GM21367 (cell line): ENCODE data around the gene BRD8.

Experiments used
- ATAC-seq: cut with Tn5 transposase; IDR thresholded peaks from one replicate; pipeline ENCODE4 v1.9.1; 2021; ENCODE audit not compliant: unreplicated experiment

The BRD8 gene

DNA sequence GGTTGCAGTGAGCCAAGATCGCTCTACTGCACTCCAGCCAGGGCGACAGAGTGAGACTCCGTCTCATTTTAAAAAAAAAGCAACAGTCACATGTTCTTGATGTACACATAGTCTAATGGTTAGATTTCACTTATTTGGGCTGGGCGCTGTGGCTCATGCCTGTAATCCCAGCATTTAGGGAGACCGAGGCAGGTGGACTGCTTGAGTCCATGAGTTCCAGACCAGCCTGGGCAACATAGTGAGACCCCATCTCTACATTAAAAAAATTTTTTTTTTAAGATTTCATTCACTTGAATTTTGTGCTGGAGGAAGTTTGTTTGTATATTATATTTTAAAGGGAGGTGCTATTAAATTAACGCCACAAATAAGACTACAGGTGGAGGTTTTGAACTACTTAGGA is 72.7 kb downstream of the BRD8 start:
- ATAC-seq = no peak

DNA sequence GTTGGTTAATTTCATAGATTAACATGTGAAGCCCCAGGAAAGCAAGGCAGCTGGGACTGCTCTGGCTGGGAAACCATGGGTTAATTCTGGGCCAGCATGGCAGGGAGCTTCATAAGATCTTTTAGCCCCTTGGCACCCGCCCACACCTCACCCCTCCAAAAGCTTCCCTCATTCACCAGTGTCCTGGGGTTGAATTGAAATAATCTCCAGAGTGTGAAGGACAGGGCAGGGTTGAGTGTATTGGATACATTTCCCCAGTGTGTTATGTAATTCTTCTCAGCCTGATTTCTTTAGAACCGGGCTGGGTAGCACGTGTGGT is 75.2 kb downstream of the BRD8 start:
- no peak for ATAC-seq

DNA sequence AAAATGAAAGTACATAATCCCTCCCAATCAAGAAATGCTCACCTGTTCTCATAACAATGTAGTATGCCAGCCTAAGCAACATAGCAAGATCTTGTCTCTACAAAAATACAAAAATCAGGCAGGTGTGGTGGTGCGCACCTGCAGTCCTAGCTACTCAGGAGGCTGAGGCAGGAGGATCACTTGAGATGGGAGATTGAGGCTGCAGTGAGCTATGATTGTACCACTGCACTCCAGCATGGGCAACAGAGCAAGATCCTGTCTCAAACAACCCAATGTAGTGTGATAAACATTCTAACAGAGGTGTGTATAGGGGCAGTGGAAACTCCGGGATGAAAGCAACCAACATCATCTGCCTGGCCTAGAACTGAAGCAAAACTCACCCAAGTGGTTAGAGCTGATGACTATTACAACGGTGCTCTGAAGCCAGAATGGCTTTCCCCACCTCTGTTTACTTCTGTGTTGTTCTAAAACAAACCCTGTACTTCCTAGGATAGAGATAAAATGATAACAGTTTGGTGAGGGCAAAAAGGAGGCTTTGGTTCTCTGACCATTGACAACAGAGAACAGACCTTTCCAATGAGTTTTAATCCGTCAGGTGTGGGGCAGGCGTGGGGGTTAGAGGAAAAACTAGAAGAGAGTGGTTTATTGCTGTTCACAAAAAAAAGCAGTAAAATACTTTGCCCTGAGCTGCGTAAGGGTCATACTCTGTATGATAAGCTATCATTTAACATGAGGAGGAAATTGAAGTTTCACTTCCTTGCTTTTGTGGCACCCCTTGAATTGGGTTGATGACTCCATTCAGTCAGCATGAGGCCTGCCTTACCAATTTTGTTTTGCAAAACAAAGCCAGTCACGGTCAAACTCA is 75.7 kb downstream of the BRD8 start:
- no peak for ATAC-seq

DNA sequence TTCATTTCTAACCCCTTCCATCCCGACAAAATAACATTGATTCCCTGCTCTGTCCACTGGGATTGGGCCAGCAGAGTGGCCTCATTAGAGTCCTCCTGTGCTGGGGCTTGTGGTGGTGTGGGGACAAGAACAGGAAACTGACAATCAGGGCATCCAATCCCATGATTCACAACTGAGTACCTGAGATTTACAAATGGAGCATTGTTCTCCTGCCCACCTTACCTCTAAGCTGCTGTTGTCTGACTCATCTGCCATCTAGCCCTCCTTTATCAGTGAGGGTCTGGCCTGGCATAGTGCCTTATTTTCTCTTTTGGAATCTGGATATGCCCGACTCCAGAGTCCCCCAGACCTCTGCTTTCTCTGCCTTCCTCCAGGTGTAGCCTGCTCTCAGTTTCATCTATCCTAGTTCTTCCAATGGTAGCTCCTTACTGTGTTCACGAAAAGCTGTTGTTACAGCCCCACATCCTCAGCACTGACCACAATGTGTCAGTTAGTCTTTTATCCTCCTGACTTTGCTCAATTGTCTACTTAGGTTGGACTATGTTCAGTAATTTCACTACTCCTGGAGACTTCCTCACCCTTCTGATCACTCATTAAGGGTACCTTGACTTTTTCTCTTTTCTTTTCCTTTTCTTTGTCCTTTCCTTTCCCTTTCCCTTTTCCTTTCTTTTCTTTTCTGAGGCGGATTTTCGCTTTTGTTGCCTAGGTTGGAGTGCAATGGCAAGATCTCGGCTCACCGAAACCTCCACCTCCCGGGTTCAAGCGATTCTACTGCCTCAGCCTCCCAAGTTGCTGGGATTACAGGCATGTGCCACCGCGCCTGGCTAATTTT is 81.2 kb downstream of the BRD8 start:
- no peak for ATAC-seq

DNA sequence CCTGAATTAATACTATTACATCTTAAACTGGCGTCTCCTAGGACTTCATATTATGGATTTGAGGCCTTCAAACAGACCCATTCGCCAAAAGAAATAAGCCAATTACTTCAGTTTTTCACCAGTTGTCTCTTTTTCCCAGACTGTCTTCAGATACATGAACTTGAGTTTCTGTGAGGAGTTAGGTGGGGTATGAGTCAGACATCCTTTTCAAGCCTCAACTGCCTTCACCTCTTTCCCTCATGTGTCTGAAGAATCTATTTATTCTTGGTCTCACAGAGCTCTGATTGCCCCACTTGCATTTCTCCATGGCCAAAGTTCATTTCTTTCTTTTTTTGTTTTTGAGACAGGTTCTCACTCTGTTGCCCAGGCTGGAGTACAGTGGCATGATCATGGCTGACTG is 82.1 kb downstream of the BRD8 start:
- no peak for ATAC-seq

DNA sequence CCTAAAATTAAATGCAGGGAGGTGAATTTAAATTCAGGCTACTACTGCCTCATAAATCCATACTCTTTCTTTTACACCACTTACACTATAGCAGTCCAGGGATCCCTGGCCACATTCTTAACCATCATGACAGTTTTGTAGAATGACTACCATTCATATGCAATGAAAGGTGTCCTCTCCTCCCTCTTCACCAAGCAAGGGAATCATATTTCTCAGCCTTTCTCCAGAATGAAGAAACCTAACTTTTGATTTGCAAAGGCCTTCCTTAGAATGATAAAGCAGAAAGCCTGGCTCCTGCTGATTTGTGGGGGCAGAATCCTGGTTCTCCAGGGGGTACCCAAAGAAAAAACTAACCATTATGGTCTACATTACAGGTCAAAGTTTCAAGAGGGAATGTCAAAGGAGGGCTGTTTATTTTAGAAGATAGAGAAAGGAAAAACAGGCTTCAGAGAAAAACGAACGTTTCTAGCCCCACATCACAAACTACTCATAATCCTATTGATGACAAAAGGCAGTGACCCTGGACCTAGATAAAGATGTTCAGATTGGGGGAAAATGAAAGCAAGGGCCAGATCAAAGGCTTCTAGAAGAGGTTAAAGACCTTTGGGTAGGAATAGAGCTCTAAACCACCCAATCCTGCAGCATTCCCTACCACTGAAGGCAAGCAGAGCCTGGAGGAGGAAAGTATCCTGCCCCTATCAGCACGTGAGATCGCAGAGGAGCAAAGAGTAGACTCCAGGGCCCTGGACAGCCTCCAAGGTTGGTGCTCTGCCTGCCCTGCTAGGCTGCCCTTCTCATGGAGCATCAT is 83.1 kb downstream of the BRD8 start:
- ATAC-seq = no peak

DNA sequence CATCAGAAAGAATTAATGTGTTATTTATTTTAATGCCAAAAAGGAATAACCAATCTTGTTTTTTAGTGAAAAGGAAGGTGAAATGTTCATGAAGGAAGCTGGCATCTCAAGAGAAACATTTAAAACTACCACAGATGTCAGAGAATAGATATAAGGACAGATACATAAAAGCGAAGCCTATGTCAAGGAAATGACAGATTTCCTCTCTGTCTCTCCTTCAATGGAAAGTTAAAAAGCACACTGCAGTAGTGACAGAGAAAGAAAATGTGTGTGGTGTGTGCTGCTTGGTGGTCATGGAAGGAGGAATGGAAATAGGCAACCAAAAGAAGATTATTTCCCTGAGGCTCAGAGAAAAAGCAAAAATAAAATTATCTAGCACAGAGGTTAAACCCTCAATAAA is 85.4 kb downstream of the BRD8 start:
- no peak for ATAC-seq

DNA sequence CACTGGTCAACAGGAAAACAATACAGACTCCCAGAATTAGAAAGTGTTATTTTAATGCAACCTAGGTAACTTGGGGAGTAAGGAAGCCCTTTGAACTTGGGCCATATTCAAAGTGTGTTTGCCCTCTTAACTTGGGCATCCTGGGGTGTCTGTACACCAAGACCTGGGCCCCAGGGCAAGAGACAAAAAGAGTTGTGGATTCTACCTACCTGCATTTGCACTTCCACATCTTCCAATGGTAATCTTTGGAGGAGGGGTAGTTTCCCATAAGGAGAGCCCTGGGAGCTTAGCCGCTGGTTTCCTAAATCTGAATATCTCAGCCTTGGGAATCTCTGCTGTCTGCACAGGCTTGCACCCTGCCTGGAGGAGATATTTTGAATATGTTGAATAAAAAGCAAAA is 86.1 kb downstream of the BRD8 start:
- ATAC-seq = no peak

DNA sequence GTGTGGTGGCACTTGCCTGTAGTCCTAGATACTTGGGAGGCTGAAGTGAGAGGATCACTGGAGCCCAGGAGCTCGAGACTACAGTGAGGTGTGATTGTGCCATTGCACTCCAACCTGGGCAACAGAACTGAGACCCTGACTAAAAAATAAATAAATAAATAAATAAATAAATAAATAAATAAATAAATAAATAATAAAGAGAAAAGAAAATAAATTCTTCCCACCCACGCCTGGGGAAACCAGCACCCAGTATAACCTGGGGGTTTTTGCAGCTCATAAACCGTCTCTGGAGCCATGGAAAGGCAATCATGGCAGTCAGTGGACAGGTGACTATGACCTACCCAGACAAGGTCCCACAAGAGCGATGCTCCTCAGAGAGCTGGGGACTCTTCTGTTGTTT is 86.7 kb downstream of the BRD8 start:
- ATAC-seq = no peak
